GM23248 (cell line): ENCODE data around the gene COG5.

ENCODE experiments used
- EZH2 ChIP-seq: fragments of 200-600 bp; sonication (generic); IDR thresholded peaks from 2 replicates; pipeline ENCODE4 v1.6.1; 2018; ENCODE audit warnings: antibody characterized with exemption, mild to moderate bottlenecking; ENCODE audit not compliant: insufficient read depth, poor library complexity, severe bottlenecking
- EZH2phosphoT487 ChIP-seq: fragments of 200-600 bp; sonication (generic); IDR thresholded peaks from 2 replicates; pipeline ENCODE4 v1.6.1; 2018; ENCODE audit warnings: antibody characterized with exemption, moderate library complexity, mild to moderate bottlenecking, low read depth; ENCODE audit not compliant: insufficient read depth

GRCh38 chr7:107495516-107495915, 68.2 kb downstream of the COG5 start:
- no peak for TF ChIP-seq EZH2
- TF ChIP-seq EZH2phosphoT487, result no peak
